H9 (cell line): Measurements from ENCODE around the gene VRK2. TPM values are rescaled to one million over a fixed set of nuclear protein-coding genes. Genes with fewer than 3 reads are reported as not detected.

ENCODE experiments used
- DNase-seq: peaks from one replicate; pipeline ENCODE4 v3.0.0-alpha.2; 2017
- H2AFZ ChIP-seq: one replicate; pipeline ENCODE4 v1.6.1; 2013; ENCODE audit warnings: mild to moderate bottlenecking, low read length, control low read depth, moderate library complexity
- H2AK5ac ChIP-seq: 2 replicates; pipeline ENCODE4 v1.6.1; 2013; ENCODE audit warnings: low read length, control low read depth, mixed read lengths; ENCODE audit not compliant: insufficient read length
- H2BK120ac ChIP-seq: one replicate; pipeline ENCODE4 v1.6.1; 2013; ENCODE audit warnings: low read depth, mild to moderate bottlenecking, low read length, control low read depth, inconsistent platforms; ENCODE audit not compliant: poor library complexity, severe bottlenecking
- H2BK12ac ChIP-seq: 2 replicates; pipeline ENCODE4 v1.6.1; 2013; ENCODE audit warnings: low read length, control low read depth, mixed read lengths, low read depth; ENCODE audit not compliant: insufficient read length
- H2BK15ac ChIP-seq: 2 replicates; pipeline ENCODE4 v1.6.1; 2013; ENCODE audit warnings: low read depth, low read length, control low read depth
- H2BK20ac ChIP-seq: one replicate; pipeline ENCODE4 v1.6.1; 2013; ENCODE audit warnings: low read depth, mild to moderate bottlenecking, low read length, control low read depth, inconsistent platforms; ENCODE audit not compliant: poor library complexity, severe bottlenecking
- H2BK5ac ChIP-seq: 2 replicates; pipeline ENCODE4 v1.6.1; 2013; ENCODE audit warnings: low read length, control low read depth, mixed read lengths; ENCODE audit not compliant: insufficient read length
- H3K14ac ChIP-seq: 2 replicates; pipeline ENCODE4 v1.6.1; 2013; ENCODE audit warnings: low read length, control low read depth; ENCODE audit not compliant: insufficient read depth
- H3K18ac ChIP-seq: 2 replicates; pipeline ENCODE4 v1.6.1; 2013; ENCODE audit warnings: low read depth, mild to moderate bottlenecking, mixed read lengths, low read length, control low read depth; ENCODE audit not compliant: insufficient read length
- H3K23ac ChIP-seq: 2 replicates; pipeline ENCODE4 v1.6.1; 2013; ENCODE audit warnings: low read length, control low read depth, mixed read lengths, low read depth; ENCODE audit not compliant: insufficient read length
- H3K23me2 ChIP-seq: 2 replicates; pipeline ENCODE4 v1.6.1; 2013; ENCODE audit warnings: low read depth, mild to moderate bottlenecking, mixed read lengths, low read length, control low read depth; ENCODE audit not compliant: insufficient read length, poor library complexity, severe bottlenecking
- H3K27ac ChIP-seq: 2 replicates; pipeline ENCODE4 v1.5.1; 2013; ENCODE audit warnings: low read length, control low read depth, mixed read lengths, low read depth; ENCODE audit not compliant: insufficient read length
- H3K27me3 ChIP-seq: 2 replicates; pipeline ENCODE4 v1.6.1; 2013; ENCODE audit warnings: low read length, control low read depth, inconsistent platforms; ENCODE audit not compliant: insufficient read depth
- H3K4ac ChIP-seq: 2 replicates; pipeline ENCODE4 v1.6.1; 2013; ENCODE audit warnings: low read depth, mild to moderate bottlenecking, control low read depth, inconsistent platforms, low read length, moderate library complexity
- H3K4me1 ChIP-seq: 2 replicates; pipeline ENCODE4 v1.6.1; 2013; ENCODE audit warnings: low read length, control low read depth, inconsistent platforms; ENCODE audit not compliant: insufficient read depth
- H3K4me2 ChIP-seq: 2 replicates; pipeline ENCODE4 v1.6.1; 2013; ENCODE audit warnings: low read length, control low read depth, mixed read lengths; ENCODE audit not compliant: insufficient read length, insufficient read depth
- H3K56ac ChIP-seq: 2 replicates; pipeline ENCODE4 v1.6.1; 2013; ENCODE audit warnings: low read depth, mild to moderate bottlenecking, mixed read lengths, low read length, control low read depth; ENCODE audit not compliant: insufficient read length
- H3K79me1 ChIP-seq: 2 replicates; pipeline ENCODE4 v1.6.1; 2013; ENCODE audit warnings: low read depth, mild to moderate bottlenecking, moderate library complexity, low read length, control low read depth, inconsistent platforms; ENCODE audit not compliant: insufficient read depth, poor library complexity, severe bottlenecking
- H3K79me2 ChIP-seq: 2 replicates; pipeline ENCODE4 v1.6.1; 2013; ENCODE audit warnings: low read length, control low read depth, inconsistent platforms; ENCODE audit not compliant: insufficient read depth
- H3K9ac ChIP-seq: 2 replicates; pipeline ENCODE4 v1.6.1; 2013; ENCODE audit warnings: low read length, control low read depth, mixed read lengths; ENCODE audit not compliant: insufficient read length; ENCODE audit errors: extremely low read depth
- H3K9me3 ChIP-seq: one replicate; pipeline ENCODE4 v1.6.1; 2013; ENCODE audit warnings: low read depth, low read length, inconsistent platforms; ENCODE audit not compliant: control insufficient read depth
- H3T11ph ChIP-seq: one replicate; pipeline ENCODE4 v1.6.1; 2013; ENCODE audit warnings: mild to moderate bottlenecking, low read length, control low read depth, inconsistent platforms
- H4K20me1 ChIP-seq: one replicate; pipeline ENCODE4 v1.6.1; 2013; ENCODE audit not compliant: control insufficient read depth, insufficient read length, insufficient read depth
- H4K5ac ChIP-seq: 2 replicates; pipeline ENCODE4 v1.6.1; 2013; ENCODE audit warnings: low read depth, mild to moderate bottlenecking, mixed read lengths, low read length, control low read depth; ENCODE audit not compliant: insufficient read length
- H4K8ac ChIP-seq: replicated peaks from 2 replicates; pipeline ENCODE4 v1.6.1; 2013; ENCODE audit warnings: low read length, control low read depth, mixed read lengths, low read depth; ENCODE audit not compliant: insufficient read length
- H4K91ac ChIP-seq: 2 replicates; pipeline ENCODE4 v1.6.1; 2013; ENCODE audit warnings: low read depth, mild to moderate bottlenecking, moderate library complexity, mixed read lengths, low read length, control low read depth; ENCODE audit not compliant: insufficient read length
- H3K27ac Mint-ChIP-seq, 3 experiments: 2 replicates in 2 of 3; 3 replicates in 1 of 3; pipeline ENCODE4 v1.8.0; 2020 to 2021; ENCODE audit warnings: mixed read lengths in 3 of 3, mild to moderate bottlenecking in 1 of 3, moderate library complexity in 1 of 3
- H3K27me3 Mint-ChIP-seq: 2 replicates; pipeline ENCODE4 v1.8.0; 2021; ENCODE audit warnings: low read depth, mild to moderate bottlenecking, moderate library complexity, mixed read lengths
- H3K36me3 Mint-ChIP-seq, 3 experiments: 2 replicates in 2 of 3; 3 replicates in 1 of 3; pipeline ENCODE4 v1.8.0; 2020 to 2021; ENCODE audit warnings: low read depth in 3 of 3, mixed read lengths in 3 of 3; ENCODE audit not compliant: insufficient read depth in 1 of 3
- H3K4me1 Mint-ChIP-seq, 2 experiments: 2 replicates each; pipeline ENCODE4 v1.8.0; 2020; ENCODE audit warnings: mixed read lengths in 2 of 2
- H3K4me3 Mint-ChIP-seq, 2 experiments: 2 replicates in 1 of 2; 3 replicates in 1 of 2; pipeline ENCODE4 v1.8.0; 2020 to 2021; ENCODE audit warnings: mild to moderate bottlenecking in 2 of 2, mixed read lengths in 2 of 2, moderate library complexity in 1 of 2
- H3K9me3 Mint-ChIP-seq, 2 experiments: 2 replicates in 1 of 2; 3 replicates in 1 of 2; pipeline ENCODE4 v1.8.0; 2020; ENCODE audit warnings: mild to moderate bottlenecking in 2 of 2, mixed read lengths in 2 of 2, moderate library complexity in 1 of 2
- CTCF ChIP-seq: fragments of 200-600 bp; sonication (generic); conservative IDR thresholded peaks from 3 replicates; pipeline ENCODE4 v1.8.0; 2021; ENCODE audit warnings: antibody characterized with exemption, mild to moderate bottlenecking
- WGBS: extraction: QIAGEN DNeasy Blood & Tissue Kit; methylation state at CpG from one replicate; pipeline ENCODE4 v1.1.7; 2013; ENCODE audit warnings: missing lambda C conversion rate, low lambda C conversion rate, mixed read lengths; ENCODE audit not compliant: insufficient read length; ENCODE audit errors: extremely low coverage; 5-methylcytosine and 5-hydroxymethylcytosine counted together
- total RNA-seq: library from RNA; stranded (reverse); gene quantifications from 2 replicates; pipeline ENCODE4 v1.2.1, GENCODE V29; 2021

Gene VRK2
- total RNA-seq, 1 experiment from 2014 or later = 23.8 TPM

GRCh38 chr2:58052978-58053377 lies 6.4 kb downstream of the VRK2 start:
- H4K20me1 ChIP-seq = no peaks in the 10 kb centered on the region
- peaks cover 4% of the 10 kb centered on the region; the same call in 1 of the 2 replicates for H3K4me1 ChIP-seq
- Mint-ChIP-seq H3K36me3 (peaks cover 3 to 16% (median 7%) of the 10 kb centered on the region in 3 experiments; a peak in 5 of 7 replicates), H3K27ac (no peak overlapping the region), H3K9me3 (no peaks in the 10 kb centered on the region), H3K4me1 (peaks cover 42% of the 10 kb centered on the region in 2 experiments), H3K4me3 (no peak overlapping the region), H3K27me3 (no peaks in the 10 kb centered on the region)
- no peak overlapping the region for H2BK12ac ChIP-seq
- H4K5ac ChIP-seq = no peak overlapping the region
- no peak overlapping the region for H3K4ac ChIP-seq
- H3K23ac ChIP-seq = no peak overlapping the region
- H3K27me3 ChIP-seq = no peaks in the 10 kb centered on the region
- no peak overlapping the region for H2BK5ac ChIP-seq
- no peaks in the 10 kb centered on the region for H3K23me2 ChIP-seq
- H3T11ph ChIP-seq = no peak overlapping the region
- no peak overlapping the region for H2AK5ac ChIP-seq
- H3K56ac ChIP-seq = no peak overlapping the region
- DNase-seq = no peak
- H3K9me3 ChIP-seq = no peaks in the 10 kb centered on the region
- no peak overlapping the region for H4K91ac ChIP-seq
- no peak for TF ChIP-seq CTCF
- no peak overlapping the region for H2BK120ac ChIP-seq
- no peaks in the 10 kb centered on the region for H3K79me1 ChIP-seq
- no peak overlapping the region for H4K8ac ChIP-seq
- no peaks in the 10 kb centered on the region for H3K79me2 ChIP-seq
- H3K18ac ChIP-seq = no peak overlapping the region
- no peak overlapping the region for H3K27ac ChIP-seq
- no CpG with 5 or more reads among the region's 1 CpG for WGBS
- H3K9ac ChIP-seq = no peak overlapping the region
- no peak overlapping the region for H3K14ac ChIP-seq
- no peak overlapping the region for H2BK20ac ChIP-seq
- no peak overlapping the region for H3K4me2 ChIP-seq
- no peak overlapping the region for H2BK15ac ChIP-seq
- H2AFZ ChIP-seq = no peak overlapping the region
